Skeletal muscle tissue (tissue), 4 donors: ENCODE data around the gene AGBL1. TPM values are rescaled to one million over a fixed set of nuclear protein-coding genes. Genes with fewer than 3 reads are reported as not detected.

Experiments
- H3K27ac ChIP-seq: one replicate; pipeline ENCODE4 v1.7.0; 2013; ENCODE audit warnings: mild to moderate bottlenecking, low read depth, low read length, inconsistent platforms
- H3K27me3 ChIP-seq, 3 donors: one replicate each; pipeline ENCODE4 v1.7.0; 2013; ENCODE audit warnings: low read length in 3 of 3; ENCODE audit not compliant: control insufficient read depth in 3 of 3, insufficient read depth in 3 of 3
- H3K36me3 ChIP-seq, 3 donors: one replicate each; pipeline ENCODE4 v1.7.0; 2013; ENCODE audit warnings: low read length in 3 of 3; ENCODE audit not compliant: control insufficient read depth in 3 of 3, insufficient read depth in 3 of 3
- H3K4me1 ChIP-seq, 3 donors: one replicate each; pipeline ENCODE4 v1.7.0; 2013; ENCODE audit warnings: low read length in 3 of 3, mild to moderate bottlenecking in 3 of 3; ENCODE audit not compliant: control insufficient read depth in 3 of 3, insufficient read depth in 3 of 3
- H3K4me3 ChIP-seq, 3 donors: one replicate each; pipeline ENCODE4 v1.7.0; 2013; ENCODE audit warnings: low read length in 3 of 3
- H3K9ac ChIP-seq, 3 donors: one replicate each; pipeline ENCODE4 v1.7.0; 2013; ENCODE audit warnings: low read length in 3 of 3, mild to moderate bottlenecking in 3 of 3, moderate library complexity in 2 of 3, low read depth in 1 of 3
- H3K9me3 ChIP-seq, 3 donors: one replicate each; pipeline ENCODE4 v1.7.0; 2013; ENCODE audit warnings: low read length in 3 of 3; ENCODE audit not compliant: control insufficient read depth in 3 of 3
- total RNA-seq: library from RNA; depleted of rRNA; stranded (reverse); fragments of >200 nt; gene quantifications from one replicate; pipeline ENCODE4 v1.2.3, GENCODE V29; 2014
- donor health status: Osteomylitis.

Gene AGBL1
- total RNA-seq, 1 donor from 2014 or later = 31.3 TPM

DNA sequence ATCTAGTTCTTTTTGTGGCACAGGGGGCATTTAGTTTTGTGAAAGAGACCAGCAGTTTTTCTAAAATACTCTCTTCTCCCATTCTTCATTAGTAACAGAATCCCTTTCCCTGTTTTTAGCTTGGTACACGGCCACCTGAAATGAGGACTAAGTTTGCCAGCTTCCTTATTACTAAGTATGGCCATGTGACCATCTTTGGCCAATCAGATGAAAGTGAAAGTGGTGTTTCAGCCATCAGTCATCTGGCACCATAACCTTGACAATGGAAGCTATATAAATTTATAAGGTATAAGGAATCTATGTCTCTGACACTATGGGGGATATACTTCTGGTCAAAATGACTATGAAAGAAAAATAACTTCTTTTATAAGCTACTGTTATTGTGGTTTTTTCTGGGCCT is 570.4 kb downstream of the AGBL1 start:
- no peaks in the 10 kb centered on the region for H3K27me3 ChIP-seq
- H3K36me3 ChIP-seq = no peaks in the 10 kb centered on the region
- no peak overlapping the region for H3K27ac ChIP-seq
- H3K9ac ChIP-seq = no peak overlapping the region
- no peak overlapping the region for H3K4me3 ChIP-seq
- H3K9me3 ChIP-seq = no peaks in the 10 kb centered on the region
- no peaks in the 10 kb centered on the region for H3K4me1 ChIP-seq

DNA sequence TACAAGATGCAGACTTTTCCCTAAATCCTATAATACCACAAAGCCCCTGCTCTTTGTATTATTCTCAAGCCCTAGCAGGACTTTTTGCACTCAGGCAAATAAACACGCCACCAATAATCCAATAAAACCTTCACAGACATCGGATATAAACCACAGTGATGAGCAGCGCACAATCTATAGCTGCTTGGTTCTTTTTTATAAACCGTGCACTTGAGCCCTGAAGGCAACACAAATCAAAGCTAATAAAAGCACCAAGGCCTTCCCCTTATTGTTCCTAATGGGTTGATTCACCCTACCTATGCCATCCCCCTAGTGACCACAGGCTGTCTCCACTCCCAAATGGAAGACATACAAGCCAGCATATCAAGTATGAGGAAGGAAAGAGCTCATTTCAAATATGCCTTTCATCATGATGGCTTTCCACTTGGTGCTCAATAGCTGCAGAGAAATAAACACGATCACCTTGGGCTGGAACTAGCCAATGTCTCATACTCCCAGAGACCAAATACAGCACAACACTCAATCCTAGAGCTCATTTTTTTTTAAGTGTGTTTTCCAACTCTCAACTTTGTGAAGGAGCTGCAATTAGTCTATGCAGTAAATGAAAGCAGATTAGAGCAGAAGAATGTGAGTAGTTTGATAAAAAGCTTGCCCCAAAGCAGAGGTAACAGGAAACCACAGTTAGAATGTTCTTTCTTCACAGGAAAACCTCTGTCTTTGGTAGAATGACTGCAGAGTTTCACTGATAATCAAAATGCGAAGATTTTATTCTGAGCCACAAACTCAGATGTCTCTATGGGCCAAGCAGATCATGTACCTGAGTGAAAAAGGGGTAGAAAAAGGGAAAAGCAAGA is 573.9 kb downstream of the AGBL1 start:
- Histone ChIP-seq H3K9ac (no peak overlapping the region), H3K27me3 (no peaks in the 10 kb centered on the region), H3K4me1 (no peaks in the 10 kb centered on the region), H3K9me3 (no peaks in the 10 kb centered on the region), H3K4me3 (no peak overlapping the region), H3K27ac (no peak overlapping the region), H3K36me3 (no peaks in the 10 kb centered on the region)

DNA sequence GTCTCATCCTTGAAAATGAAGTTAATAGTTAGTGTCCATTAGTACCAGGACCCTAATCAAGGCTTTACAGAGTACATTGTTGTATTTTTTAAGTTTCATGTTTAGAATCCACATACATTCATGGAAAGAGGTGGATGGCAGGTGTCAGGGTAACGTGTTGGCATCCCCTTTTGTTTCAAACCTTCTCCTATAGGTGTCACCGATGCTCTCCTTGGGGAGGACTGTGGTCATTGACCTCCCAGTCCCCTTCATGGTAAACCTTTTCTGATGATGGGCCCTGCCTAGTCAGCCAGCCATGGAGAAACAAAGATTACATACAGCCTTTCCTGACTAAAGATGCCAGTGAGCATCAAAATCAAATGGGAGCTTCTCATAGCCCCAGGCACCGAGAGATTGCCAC is 574.8 kb downstream of the AGBL1 start:
- no peaks in the 10 kb centered on the region for H3K9me3 ChIP-seq
- H3K36me3 ChIP-seq = no peaks in the 10 kb centered on the region
- H3K4me3 ChIP-seq = no peak overlapping the region
- no peak overlapping the region for H3K9ac ChIP-seq
- no peaks in the 10 kb centered on the region for H3K27me3 ChIP-seq
- H3K4me1 ChIP-seq = no peaks in the 10 kb centered on the region
- no peak overlapping the region for H3K27ac ChIP-seq

DNA sequence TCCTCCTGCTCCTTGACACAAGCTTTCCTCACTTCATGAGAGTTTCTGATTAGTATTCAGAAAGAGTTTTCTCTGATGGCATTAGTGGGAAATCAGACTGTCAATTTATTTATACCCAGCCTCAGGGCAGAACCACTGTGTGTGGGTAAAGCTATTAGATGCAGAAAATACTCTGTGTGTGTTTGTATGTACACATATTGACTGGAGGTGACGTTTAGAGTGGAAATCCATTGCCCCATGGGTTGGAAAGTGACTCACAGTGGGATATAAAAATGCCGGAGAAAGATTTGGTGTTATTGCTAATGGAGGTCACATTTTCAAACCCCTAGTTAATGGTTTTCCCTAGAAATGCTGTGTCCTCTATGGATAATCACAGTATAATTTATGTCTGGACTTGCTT is 577.6 kb downstream of the AGBL1 start:
- Histone ChIP-seq H3K9ac (no peak overlapping the region), H3K36me3 (no peaks in the 10 kb centered on the region), H3K9me3 (no peaks in the 10 kb centered on the region), H3K27me3 (no peaks in the 10 kb centered on the region), H3K4me1 (no peaks in the 10 kb centered on the region), H3K27ac (no peak overlapping the region), H3K4me3 (no peak overlapping the region)

DNA sequence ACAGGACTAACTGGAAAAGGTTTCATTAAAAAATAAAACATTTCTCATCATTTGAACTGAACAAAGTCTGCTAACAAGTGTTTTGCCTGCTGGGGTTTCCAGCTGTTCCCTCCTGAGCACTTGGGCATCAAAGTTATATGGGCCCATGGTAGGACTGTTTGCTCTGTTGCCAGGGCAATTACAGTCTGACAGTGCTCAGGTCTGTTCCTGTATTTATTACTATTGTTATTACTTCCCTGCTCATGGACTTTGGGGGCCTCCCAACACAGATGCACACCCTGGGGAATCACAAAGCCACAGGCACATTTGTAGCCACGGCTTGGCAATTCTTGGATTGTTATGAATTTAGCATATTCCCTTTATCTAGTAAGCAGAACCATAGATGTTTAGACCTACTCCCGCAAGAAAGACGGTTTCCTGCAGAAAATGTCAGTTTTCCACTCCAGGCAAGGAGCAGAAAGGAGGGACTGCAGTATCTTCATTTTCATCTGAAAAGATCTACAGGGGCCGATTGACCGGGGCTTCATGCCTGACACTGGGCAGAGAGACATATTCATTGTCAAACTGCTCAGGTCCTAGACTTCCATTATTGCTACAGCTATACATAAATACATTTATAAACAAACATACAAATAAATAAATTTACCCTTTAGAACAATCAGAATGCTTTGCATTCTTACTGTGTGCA is 580.2 kb downstream of the AGBL1 start:
- no peak overlapping the region for H3K27ac ChIP-seq
- no peaks in the 10 kb centered on the region for H3K4me1 ChIP-seq
- no peaks in the 10 kb centered on the region for H3K9me3 ChIP-seq
- no peaks in the 10 kb centered on the region for H3K27me3 ChIP-seq
- no peaks in the 10 kb centered on the region for H3K36me3 ChIP-seq
- no peak overlapping the region for H3K9ac ChIP-seq
- no peak overlapping the region for H3K4me3 ChIP-seq

DNA sequence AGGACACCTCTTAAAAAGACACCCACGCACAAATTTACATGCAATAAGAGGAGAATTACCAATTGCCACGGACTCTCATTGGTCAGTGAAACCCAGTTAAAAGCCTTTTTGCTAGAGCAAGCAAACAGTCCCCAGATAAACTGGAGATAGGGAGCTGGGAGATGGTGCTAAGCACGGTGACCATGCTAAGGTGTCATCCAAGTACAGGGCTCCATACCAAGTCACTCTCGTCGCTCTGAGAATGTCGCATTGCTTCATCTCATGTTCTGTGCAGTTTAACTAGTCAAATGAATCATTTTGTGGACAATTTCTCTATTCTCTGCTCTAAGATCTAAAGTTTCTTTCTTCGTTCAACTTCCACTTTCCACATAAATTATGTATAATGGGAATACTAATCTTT is 581.9 kb downstream of the AGBL1 start:
- Histone ChIP-seq H3K27ac (no peak overlapping the region), H3K27me3 (no peaks in the 10 kb centered on the region), H3K9me3 (no peaks in the 10 kb centered on the region), H3K9ac (no peak overlapping the region), H3K4me3 (no peak overlapping the region), H3K4me1 (no peaks in the 10 kb centered on the region), H3K36me3 (no peaks in the 10 kb centered on the region)

DNA sequence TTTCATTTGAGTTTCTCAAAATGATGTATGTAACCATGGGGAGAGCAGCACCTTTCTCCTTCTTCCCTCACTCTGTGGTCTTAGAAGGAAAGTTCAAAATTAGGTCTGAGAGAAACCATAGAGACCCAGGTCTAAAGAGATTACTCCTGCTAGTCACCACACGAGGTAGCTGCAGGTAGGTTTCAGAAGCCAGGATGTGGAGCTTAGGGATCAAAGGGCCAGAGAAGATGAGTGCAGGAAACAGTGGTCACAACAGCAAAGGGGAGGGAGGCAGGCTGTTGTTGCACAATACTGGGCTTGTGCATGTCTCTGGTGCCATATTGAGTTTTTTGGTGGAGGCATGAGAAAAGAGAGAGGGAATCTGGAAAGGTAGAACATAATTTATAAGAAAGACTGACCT is 583.6 kb downstream of the AGBL1 start:
- Histone ChIP-seq H3K36me3 (no peaks in the 10 kb centered on the region), H3K27me3 (no peaks in the 10 kb centered on the region), H3K9ac (no peak overlapping the region), H3K4me1 (no peaks in the 10 kb centered on the region), H3K4me3 (no peak overlapping the region), H3K27ac (no peak overlapping the region), H3K9me3 (no peaks in the 10 kb centered on the region)

DNA sequence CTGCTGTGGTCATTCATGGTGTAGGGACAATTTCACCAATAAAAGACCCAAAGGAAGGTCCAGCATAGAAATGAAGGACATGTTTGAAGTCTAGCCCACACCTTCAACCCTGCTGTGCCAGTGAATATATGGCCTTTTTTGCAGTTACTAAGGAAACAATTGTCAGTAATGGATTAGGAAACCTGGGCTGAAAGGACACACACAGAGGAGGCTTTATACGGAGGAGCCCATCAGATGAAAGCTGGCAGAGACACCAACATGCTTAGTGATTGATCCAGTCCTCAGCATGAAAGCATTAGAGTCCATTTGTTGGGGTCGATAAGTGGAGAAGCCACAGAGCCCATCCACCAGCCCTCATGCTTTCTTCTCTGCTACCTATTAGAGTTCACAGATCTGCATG is 584.3 kb downstream of the AGBL1 start:
- Histone ChIP-seq H3K4me1 (no peaks in the 10 kb centered on the region), H3K9me3 (no peaks in the 10 kb centered on the region), H3K27me3 (no peaks in the 10 kb centered on the region), H3K4me3 (no peak overlapping the region), H3K36me3 (no peaks in the 10 kb centered on the region), H3K9ac (no peak overlapping the region), H3K27ac (no peak overlapping the region)

DNA sequence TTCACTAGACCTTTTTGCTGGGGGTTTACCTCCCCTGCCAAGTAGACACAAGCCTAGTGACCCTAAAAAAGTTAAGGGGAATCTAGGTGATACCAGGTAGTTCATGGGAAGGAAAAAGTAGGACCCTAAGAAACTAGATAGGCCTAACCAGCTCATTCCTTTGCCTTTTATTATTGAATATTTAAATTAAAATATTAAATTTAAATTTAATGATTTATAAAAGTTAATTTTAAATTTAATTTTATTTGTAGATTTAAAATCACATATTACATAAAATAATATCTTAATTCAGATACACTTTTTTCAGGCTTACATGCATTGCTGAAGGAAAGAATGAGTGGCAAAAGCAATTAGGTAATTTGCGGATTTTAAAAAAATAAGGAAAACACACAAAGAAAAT is 584.9 kb downstream of the AGBL1 start:
- no peak overlapping the region for H3K4me3 ChIP-seq
- H3K9ac ChIP-seq = no peak overlapping the region
- no peaks in the 10 kb centered on the region for H3K9me3 ChIP-seq
- no peaks in the 10 kb centered on the region for H3K36me3 ChIP-seq
- H3K4me1 ChIP-seq = no peaks in the 10 kb centered on the region
- no peak overlapping the region for H3K27ac ChIP-seq
- no peaks in the 10 kb centered on the region for H3K27me3 ChIP-seq

DNA sequence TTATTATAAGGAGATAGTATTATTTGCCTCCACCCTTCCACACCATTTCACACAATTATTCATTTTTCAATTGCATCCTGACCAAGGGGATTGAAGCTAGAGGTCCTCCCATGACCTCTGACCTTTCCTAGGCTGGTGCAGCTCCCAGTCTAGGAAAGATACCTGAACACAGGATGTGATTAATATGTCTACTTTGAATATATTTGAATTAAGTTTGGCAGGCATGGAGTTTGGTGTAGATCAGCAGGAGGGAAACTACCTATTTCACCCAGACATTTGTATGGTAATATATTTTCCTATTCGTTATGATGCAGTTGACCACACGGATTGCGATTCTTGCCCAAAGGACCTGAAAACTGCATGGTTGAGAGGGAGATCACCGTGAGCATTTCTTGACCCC is 596.3 kb downstream of the AGBL1 start:
- H3K27me3 ChIP-seq = no peaks in the 10 kb centered on the region
- H3K36me3 ChIP-seq = no peaks in the 10 kb centered on the region
- no peaks in the 10 kb centered on the region for H3K4me1 ChIP-seq
- H3K4me3 ChIP-seq = no peak overlapping the region
- no peak overlapping the region for H3K27ac ChIP-seq
- no peak overlapping the region for H3K9ac ChIP-seq
- no peaks in the 10 kb centered on the region for H3K9me3 ChIP-seq
